ENCODE measurements around the gene STK32B.

STK32B gene

GRCh38 chr4:5478169-5478568, 426.9 kb downstream of the STK32B start:
- Histone ChIP-seq H3K4me3 (ENCODE audit: low read depth, low read length) (no peak overlapping the region), H3K36me3 (ENCODE audit: control insufficient read depth in 2 of 2, insufficient read depth in 1 of 2, low read length in 2 of 2) (no peaks in the 10 kb centered on the region), H3K9me3 (ENCODE audit: control insufficient read depth, insufficient read depth, low read depth, low read length) (no peaks in the 10 kb centered on the region), H3K4me1 (ENCODE audit: control insufficient read depth, insufficient read depth, low read length) (no peaks in the 10 kb centered on the region), H3K27ac (ENCODE audit: extremely low read depth, low read depth, low read length) (no peak overlapping the region)
- ChIA-PET POLR2A (no interaction called here), CTCF (interaction anchor here (0.6 kb wide), 1 partner anchor 9 kb away, joined by 3 read pairs; no protein-coding TSS in a partner anchor)
- TF ChIP-seq ZNF112 (tag by site-specific recombination; IDR thresholded peaks at IDR 0.05) (no peak), PRDM10 (tag by site-specific recombination; IDR thresholded peaks at IDR 0.05) (no peak), ZNF701 (tag by site-specific recombination; IDR thresholded peaks at IDR 0.05) (no peak), SP2 (tag by site-specific recombination; IDR thresholded peaks at IDR 0.05) (no peak)
- TF ChIP-seq, protein P1, sequence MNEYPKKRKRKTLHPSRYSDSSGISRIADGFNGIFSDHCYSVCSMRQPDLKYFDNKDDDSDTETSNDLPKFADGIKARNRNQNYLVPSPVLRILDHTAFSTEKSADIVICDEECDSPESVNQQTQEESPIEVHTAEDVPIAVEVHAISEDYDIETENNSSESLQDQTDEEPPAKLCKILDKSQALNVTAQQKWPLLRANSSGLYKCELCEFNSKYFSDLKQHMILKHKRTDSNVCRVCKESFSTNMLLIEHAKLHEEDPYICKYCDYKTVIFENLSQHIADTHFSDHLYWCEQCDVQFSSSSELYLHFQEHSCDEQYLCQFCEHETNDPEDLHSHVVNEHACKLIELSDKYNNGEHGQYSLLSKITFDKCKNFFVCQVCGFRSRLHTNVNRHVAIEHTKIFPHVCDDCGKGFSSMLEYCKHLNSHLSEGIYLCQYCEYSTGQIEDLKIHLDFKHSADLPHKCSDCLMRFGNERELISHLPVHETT (tag by site-specific recombination; IDR thresholded peaks at IDR 0.05) = no peak
- TF ChIP-seq, protein P2, sequence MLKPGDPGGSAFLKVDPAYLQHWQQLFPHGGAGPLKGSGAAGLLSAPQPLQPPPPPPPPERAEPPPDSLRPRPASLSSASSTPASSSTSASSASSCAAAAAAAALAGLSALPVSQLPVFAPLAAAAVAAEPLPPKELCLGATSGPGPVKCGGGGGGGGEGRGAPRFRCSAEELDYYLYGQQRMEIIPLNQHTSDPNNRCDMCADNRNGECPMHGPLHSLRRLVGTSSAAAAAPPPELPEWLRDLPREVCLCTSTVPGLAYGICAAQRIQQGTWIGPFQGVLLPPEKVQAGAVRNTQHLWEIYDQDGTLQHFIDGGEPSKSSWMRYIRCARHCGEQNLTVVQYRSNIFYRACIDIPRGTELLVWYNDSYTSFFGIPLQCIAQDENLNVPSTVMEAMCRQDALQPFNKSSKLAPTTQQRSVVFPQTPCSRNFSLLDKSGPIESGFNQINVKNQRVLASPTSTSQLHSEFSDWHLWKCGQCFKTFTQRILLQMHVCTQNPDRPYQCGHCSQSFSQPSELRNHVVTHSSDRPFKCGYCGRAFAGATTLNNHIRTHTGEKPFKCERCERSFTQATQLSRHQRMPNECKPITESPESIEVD (tag by site-specific recombination; IDR thresholded peaks at IDR 0.05) = no peak

DNA sequence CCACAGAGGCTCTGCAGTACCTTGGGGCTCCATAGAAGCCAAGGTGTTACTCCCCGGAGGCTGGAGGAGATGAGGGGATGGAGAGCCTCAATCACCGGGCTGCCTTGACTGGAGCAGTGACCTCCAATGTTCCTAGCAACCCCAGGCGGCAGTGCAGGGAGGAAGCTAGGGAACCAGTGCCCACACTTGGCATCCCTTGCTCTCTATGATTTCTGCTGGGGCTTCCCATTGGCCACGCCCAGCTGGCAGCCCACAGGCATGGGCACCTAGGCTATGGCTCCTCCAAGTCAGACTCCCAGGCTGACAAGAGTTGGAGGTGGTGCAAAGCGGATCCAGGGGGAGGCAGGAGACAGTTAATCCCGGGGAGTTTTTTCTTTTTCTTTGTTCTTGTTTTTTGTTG, 427.4 kb downstream of the STK32B start:
- no peaks in the 10 kb centered on the region for H3K36me3 ChIP-seq (ENCODE audit: control insufficient read depth in 2 of 2, insufficient read depth in 1 of 2, low read length in 2 of 2)
- no peaks in the 10 kb centered on the region for H3K4me1 ChIP-seq (ENCODE audit: control insufficient read depth, insufficient read depth, low read length)
- H3K27ac ChIP-seq (ENCODE audit: extremely low read depth, low read depth, low read length) = no peak overlapping the region
- no peak overlapping the region for H3K4me3 ChIP-seq (ENCODE audit: low read depth, low read length)
- no peaks in the 10 kb centered on the region for H3K9me3 ChIP-seq (ENCODE audit: control insufficient read depth, insufficient read depth, low read depth, low read length)
- ChIA-PET CTCF (interaction anchor here (0.6 to 1.6 kb wide), 2 partner anchors 10 to 19 kb away, joined by 3 to 4 read pairs; no protein-coding TSS in a partner anchor), POLR2A (no interaction called here)
- no peak for TF ChIP-seq ZNF624 (tag by site-specific recombination; IDR thresholded peaks at IDR 0.05)
- no peak for TF ChIP-seq ZNF398 (tag by site-specific recombination; IDR thresholded peaks at IDR 0.05)
- no peak for TF ChIP-seq ZNF221 (tag by site-specific recombination; IDR thresholded peaks at IDR 0.05; ENCODE audit: borderline replicate concordance)

DNA sequence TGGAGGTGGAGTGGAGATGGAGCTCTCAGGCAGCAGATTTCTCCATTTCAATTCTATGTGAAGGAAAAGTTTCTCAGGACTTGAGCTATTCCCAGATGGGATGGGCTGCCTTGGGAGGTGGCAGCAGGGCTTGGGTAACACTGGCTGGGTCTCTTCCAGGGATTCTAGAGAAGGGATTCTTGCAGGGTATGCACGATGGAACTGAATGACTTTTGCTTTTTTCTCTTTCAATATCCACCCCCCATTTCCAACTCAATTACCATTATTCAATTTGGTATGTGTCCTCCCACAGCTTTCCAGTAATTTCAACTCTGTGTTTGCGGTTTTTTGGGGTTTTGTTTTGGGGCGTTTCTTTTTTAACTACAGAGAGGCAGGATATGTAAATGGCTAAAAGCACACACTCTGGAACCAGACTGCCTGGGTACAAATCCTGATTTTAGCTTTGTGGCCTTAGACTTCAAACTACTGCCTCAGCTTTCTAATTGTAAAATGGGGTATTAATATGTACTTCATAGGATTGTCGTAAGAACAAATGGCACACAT, 428.3 kb downstream of the STK32B start:
- Histone ChIP-seq H3K9me3 (ENCODE audit: control insufficient read depth, insufficient read depth, low read depth, low read length) (no peaks in the 10 kb centered on the region), H3K4me1 (ENCODE audit: control insufficient read depth, insufficient read depth, low read length) (no peaks in the 10 kb centered on the region), H3K36me3 (ENCODE audit: control insufficient read depth in 2 of 2, insufficient read depth in 1 of 2, low read length in 2 of 2) (no peaks in the 10 kb centered on the region), H3K27ac (ENCODE audit: extremely low read depth, low read depth, low read length) (no peak overlapping the region), H3K4me3 (ENCODE audit: low read depth, low read length) (no peak overlapping the region)
- ChIA-PET CTCF (interaction anchor here (1.6 kb wide), 1 partner anchor 20 kb away, joined by 4 read pairs; no protein-coding TSS in a partner anchor), POLR2A (no interaction called here)
- TF ChIP-seq SP3 (tag by site-specific recombination; IDR thresholded peaks at IDR 0.05) (no peak), HIC1 (tag by site-specific recombination; IDR thresholded peaks at IDR 0.05) (no peak), ZNF248 (tag by site-specific recombination; IDR thresholded peaks at IDR 0.05) (no peak), ZNF398 (tag by site-specific recombination; IDR thresholded peaks at IDR 0.05) (no peak), ZNF16 (tag by site-specific recombination; IDR thresholded peaks at IDR 0.05; ENCODE audit: low read depth) (no peak), ZNF433 (tag by site-specific recombination; IDR thresholded peaks at IDR 0.05; ENCODE audit: low read depth) (no peak), ZNF560 (tag by site-specific recombination; IDR thresholded peaks at IDR 0.05; ENCODE audit: borderline replicate concordance) (no peak)
- TF ChIP-seq, protein P3, sequence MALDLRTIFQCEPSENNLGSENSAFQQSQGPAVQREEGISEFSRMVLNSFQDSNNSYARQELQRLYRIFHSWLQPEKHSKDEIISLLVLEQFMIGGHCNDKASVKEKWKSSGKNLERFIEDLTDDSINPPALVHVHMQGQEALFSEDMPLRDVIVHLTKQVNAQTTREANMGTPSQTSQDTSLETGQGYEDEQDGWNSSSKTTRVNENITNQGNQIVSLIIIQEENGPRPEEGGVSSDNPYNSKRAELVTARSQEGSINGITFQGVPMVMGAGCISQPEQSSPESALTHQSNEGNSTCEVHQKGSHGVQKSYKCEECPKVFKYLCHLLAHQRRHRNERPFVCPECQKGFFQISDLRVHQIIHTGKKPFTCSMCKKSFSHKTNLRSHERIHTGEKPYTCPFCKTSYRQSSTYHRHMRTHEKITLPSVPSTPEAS (tag by site-specific recombination; IDR thresholded peaks at IDR 0.05) = no peak

Measured in HEK293 (cell line).